ENCODE results near the gene PCDHA10.
"Not testable (repeated sequence)": the region's sequence is repeated elsewhere in the genome, so short reads cannot be mapped to it uniquely, and the experiment has no call there.

Gene PCDHA10, protein sequence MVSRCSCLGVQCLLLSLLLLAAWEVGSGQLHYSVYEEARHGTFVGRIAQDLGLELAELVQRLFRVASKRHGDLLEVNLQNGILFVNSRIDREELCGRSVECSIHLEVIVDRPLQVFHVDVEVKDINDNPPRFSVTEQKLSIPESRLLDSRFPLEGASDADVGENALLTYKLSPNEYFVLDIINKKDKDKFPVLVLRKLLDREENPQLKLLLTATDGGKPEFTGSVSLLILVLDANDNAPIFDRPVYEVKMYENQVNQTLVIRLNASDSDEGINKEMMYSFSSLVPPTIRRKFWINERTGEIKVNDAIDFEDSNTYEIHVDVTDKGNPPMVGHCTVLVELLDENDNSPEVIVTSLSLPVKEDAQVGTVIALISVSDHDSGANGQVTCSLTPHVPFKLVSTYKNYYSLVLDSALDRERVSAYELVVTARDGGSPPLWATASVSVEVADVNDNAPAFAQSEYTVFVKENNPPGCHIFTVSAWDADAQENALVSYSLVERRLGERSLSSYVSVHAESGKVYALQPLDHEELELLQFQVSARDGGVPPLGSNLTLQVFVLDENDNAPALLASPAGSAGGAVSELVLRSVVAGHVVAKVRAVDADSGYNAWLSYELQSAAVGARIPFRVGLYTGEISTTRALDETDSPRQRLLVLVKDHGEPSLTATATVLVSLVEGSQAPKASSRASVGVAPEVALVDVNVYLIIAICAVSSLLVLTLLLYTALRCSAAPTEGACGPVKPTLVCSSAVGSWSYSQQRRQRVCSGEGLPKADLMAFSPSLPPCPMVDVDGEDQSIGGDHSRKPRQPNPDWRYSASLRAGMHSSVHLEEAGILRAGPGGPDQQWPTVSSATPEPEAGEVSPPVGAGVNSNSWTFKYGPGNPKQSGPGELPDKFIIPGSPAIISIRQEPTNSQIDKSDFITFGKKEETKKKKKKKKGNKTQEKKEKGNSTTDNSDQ

DNA sequence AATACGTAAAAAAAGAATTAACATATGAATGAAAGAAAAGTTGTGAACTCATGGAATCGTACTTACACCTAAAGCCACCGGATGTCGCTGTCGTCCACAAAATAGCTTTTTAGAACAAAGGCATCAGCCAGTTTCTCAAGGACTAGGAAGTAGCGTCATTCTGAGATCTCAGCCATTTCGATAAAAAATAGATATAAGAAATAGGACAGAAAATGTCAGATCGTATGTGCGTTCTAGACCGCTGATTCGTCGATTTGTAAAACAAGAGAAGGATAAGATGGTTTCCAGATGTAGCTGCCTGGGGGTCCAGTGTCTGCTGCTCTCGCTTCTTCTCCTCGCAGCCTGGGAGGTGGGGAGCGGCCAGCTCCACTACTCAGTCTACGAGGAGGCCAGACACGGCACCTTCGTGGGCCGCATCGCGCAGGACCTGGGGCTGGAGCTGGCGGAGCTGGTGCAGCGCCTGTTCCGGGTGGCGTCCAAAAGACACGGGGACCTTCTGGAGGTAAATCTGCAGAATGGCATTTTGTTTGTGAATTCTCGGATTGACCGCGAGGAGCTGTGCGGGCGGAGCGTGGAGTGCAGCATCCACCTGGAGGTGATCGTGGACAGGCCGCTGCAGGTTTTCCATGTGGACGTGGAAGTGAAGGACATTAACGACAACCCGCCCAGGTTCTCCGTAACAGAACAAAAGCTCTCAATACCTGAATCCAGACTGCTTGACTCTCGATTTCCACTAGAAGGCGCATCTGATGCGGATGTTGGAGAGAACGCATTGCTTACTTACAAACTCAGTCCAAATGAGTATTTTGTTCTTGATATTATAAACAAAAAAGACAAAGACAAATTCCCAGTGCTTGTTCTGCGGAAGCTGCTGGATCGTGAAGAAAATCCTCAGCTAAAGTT is at the start of gene PCDHA10:
TSS of gene PCDHA10 (plus strand) at position 126 of the 903 bp plus-strand sequence. CDS start at position 278, 152 bp downstream.
- peak in 1 of 58 donors; percentile 17 for DNase-seq

DNA sequence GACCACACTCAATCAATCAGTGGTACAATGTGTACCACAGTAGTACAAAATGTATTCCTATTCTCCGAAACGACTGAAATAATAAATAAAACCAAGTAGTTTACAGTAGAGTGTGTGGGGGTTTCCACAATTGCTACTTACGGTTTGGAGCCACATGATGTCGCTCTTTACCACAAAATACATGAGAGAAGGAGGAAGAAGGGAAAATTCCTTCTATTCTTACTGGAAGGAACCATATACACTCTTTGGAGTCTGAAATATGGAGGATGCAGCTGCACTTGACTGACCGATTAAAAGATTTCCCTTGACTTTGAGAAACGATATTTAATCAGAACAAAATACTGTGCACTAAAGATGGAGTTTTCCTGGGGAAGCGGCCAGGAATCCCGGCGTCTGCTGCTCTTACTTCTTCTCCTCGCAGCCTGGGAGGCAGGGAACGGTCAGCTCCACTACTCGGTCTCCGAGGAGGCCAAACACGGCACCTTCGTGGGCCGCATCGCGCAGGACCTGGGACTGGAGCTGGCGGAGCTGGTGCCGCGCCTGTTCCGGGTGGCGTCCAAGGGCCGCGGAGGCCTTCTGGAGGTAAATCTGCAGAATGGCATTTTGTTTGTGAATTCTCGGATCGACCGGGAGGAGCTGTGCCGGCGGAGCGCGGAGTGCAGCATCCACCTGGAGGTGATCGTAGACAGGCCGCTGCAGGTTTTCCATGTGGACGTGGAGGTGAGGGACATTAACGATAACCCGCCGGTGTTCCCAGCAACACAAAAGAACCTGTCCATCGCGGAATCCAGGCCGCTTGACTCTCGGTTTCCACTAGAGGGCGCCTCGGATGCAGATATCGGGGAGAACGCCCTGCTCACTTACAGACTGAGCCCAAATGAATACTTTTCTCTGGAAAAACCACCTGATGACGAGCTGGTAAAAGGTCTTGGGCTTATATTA is 48.6 kb upstream of the PCDHA10 start, which contains the start of gene PCDHA4:
TSS of gene PCDHA4 (plus strand) at position 235 of the 942 bp plus-strand sequence.
- peak in 16 of 58 donors; percentile 1 to 57 (median 26) for DNase-seq

DNA sequence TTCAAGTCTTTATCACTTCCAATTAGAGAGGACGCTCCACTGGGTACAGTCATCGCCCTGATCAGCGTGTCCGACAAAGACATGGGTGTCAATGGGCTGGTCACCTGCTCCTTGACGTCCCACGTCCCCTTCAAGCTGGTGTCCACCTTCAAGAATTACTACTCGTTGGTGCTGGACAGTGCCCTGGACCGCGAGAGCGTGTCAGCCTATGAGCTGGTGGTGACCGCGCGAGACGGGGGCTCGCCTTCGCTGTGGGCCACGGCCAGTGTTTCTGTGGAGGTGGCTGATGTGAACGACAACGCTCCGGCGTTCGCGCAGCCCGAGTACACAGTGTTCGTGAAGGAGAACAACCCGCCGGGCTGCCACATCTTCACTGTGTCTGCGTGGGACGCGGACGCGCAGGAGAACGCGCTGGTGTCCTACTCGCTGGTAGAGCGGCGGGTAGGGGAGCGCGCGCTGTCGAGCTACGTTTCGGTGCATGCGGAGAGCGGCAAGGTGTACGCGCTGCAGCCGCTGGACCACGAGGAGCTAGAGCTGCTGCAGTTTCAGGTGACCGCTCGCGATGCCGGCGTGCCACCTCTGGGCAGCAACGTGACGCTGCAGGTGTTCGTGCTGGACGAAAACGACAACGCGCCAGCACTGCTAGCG is 47.3 kb upstream of the PCDHA10 start:
- not testable (repeated sequence) for DNase-seq

DNA sequence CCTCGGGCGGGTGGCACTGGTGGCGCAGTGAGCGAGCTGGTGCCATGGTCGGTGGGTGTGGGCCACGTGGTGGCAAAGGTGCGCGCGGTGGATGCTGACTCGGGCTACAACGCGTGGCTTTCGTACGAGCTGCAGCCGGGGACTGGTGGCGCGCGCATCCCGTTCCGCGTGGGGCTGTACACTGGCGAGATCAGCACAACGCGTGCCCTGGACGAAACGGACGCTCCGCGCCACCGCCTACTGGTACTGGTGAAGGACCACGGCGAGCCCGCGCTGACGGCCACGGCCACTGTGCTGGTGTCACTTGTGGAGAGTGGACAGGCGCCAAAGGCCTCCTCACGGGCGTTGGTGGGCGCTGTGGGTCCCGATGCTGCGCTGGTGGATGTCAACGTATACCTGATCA is 46.8 kb upstream of the PCDHA10 start:
- DNase-seq = no peak

DNA sequence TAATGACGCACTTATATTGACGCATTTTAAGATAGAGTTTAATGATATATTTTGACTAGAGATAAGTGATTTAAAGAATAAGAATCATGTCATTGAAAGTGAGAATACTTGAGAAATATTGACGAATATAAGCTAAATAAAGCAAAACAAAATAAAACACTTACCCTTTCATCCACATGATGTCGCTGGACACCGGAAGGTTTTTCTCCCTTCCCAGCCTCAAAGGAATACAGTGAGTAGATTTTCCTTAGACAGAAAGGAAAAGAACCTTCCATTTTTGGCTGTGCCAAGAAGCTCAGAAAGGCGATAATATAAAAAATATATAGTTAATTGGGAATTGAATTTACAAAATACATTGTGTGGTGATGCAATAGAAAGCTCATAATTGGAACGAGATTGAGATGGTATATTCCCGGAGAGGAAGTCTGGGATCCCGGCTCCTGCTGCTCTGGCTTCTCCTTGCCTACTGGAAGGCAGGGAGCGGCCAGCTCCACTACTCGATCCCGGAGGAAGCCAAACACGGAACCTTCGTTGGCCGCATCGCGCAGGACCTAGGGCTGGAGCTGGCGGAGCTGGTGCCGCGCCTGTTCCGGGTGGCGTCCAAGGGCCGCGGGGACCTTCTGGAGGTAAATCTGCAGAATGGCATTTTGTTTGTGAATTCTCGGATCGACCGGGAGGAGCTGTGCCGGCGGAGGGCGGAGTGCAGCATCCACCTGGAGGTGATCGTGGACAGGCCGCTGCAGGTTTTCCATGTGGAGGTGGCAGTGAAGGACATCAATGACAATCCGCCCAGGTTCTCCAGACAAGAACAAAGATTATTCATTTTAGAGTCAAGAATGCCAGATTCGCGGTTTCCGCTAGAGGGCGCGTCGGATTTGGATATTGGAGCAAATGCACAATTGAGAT is 34.1 kb upstream of the PCDHA10 start, which contains the start of gene PCDHA5:
TSS of gene PCDHA5 (plus strand) at position 239 of the 906 bp plus-strand sequence.
- peak in 3 of 58 donors; percentile 22 to 59 (median 23) for DNase-seq

DNA sequence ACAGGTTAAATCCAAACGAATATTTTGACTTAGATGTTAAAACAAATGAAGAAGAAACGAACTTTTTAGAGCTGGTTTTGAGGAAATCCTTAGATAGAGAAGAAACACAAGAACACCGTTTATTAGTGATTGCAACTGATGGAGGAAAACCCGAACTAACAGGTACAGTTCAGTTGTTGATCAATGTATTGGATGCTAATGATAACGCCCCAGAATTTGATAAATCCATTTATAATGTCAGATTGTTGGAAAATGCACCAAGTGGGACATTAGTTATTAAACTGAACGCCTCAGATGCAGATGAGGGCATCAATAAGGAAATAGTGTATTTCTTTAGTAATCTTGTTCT is 33.4 kb upstream of the PCDHA10 start:
- DNase-seq = no peak

DNA sequence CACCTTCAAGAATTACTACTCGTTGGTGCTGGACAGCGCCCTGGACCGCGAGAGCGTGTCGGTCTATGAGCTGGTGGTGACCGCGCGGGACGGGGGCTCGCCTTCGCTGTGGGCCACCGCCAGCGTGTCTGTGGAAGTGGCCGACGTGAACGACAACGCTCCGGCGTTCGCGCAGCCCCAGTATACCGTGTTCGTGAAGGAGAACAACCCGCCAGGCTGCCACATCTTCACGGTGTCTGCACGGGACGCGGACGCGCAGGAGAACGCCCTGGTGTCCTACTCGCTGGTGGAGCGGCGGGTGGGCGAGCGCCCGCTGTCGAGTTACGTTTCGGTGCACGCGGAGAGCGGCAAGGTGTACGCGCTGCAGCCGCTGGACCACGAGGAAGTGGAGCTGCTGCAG is 32.7 kb upstream of the PCDHA10 start:
- DNase-seq = not testable (repeated sequence)

DNA sequence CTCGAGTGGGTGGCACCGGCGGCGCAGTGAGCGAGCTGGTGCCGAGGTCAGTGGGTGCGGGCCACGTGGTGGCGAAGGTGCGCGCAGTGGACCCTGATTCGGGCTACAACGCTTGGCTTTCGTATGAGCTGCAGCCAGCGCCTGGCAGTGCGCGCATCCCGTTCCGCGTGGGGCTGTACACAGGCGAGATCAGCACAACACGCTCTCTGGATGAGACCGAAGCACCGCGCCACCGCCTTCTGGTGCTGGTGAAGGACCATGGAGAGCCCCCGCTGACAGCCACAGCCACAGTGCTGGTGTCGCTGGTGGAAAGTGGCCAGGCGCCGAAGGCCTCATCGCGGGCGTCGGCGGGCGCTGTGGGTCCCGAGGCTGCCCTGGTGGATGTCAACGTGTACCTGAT is 32.2 kb upstream of the PCDHA10 start:
- DNase-seq = no peak

DNA sequence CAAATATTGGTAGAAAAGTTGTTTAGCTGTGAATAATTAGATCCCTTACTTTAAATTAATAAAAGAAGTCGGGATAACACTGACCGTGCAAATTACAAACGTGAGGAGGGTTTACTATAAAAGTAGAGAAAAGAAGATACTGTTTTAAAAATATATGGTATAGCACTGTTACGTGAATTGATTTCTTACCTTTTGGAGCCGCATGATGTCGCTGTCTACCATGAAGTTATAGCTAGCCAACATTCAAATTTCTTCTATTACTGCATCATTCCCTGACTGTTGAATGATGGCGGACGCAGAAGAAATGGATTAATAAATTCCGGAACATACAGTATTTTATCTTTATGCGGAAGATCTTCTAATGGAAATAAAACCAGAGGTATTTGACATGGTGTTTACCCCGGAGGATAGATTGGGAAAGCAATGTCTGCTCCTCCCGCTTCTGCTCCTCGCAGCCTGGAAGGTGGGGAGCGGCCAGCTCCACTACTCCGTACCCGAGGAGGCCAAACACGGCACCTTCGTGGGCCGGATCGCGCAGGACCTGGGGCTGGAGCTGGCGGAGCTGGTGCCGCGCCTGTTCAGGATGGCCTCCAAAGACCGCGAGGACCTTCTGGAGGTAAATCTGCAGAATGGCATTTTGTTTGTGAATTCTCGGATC is 27.9 kb upstream of the PCDHA10 start, which contains the start of gene PCDHA6:
TSS of gene PCDHA6 (plus strand) at position 257 of the 658 bp plus-strand sequence. CDS start at position 389, 132 bp downstream.
- no peak for DNase-seq

DNA sequence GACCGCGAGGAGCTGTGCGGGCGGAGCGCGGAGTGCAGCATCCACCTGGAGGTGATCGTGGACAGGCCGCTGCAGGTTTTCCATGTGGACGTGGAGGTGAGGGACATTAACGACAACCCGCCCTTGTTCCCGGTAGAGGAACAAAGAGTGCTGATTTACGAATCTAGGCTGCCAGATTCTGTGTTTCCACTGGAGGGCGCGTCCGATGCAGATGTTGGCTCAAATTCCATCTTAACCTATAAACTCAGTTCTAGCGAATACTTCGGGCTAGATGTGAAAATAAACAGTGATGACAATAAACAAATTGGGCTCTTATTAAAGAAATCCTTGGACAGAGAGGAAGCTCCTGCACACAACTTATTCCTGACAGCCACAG is 27.3 kb upstream of the PCDHA10 start:
- DNase-seq = no peak

DNA sequence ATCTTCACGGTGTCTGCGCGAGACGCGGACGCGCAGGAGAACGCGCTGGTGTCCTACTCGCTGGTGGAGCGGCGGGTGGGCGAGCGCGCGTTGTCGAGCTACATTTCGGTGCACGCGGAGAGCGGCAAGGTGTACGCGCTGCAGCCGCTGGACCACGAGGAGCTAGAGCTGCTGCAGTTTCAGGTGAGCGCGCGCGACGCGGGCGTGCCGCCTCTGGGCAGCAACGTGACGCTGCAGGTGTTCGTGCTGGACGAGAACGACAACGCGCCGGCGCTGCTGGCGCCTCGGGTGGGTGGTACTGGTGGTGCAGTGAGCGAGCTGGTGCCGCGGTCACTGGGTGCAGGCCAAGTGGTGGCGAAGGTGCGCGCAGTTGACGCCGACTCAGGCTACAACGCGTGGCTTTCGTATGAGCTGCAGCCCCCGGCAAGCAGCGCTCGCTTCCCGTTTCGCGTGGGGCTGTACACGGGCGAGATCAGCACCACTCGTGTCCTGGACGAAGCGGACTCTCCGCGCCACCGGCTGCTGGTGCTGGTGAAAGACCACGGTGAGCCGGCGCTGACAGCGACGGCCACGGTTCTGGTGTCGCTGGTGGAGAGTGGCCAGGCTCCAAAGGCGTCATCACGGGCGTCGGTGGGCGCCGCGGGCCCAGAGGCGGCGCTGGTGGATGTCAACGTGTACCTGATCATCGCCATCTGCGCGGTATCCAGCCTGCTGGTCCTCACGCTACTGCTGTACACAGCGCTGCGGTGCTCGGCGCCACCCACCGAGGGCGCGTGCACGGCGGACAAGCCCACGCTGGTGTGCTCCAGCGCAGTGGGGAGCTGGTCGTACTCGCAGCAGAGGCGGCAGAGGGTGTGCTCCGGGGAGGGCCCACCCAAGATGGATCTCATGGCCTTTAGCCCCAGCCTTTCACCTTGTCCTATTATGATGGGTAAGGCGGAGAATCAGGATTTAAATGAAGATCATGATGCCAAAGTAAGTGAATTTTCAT is 25.9 kb upstream of the PCDHA10 start:
- not testable (repeated sequence) for DNase-seq

DNA sequence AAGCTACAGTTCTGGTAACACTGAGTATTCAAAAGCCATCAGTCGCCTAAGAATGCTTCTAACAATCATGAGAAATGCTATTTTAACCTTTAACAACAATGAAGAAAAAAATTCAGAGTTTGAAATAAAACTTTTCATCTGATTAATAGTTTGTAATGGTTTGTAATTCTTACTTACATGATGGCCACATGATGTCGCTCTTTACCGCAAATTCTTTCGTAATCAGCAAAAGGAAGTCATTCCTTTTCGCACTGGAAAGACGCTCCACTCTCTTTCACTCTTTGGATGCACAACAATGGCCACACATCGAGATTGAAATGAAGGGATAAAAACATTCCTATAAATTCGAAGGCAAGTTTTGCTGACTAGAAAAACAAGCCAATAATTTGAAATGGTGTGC is 21.7 kb upstream of the PCDHA10 start, which contains the start of gene PCDHA7:
TSS of gene PCDHA7 (plus strand) at position 277 of the 400 bp plus-strand sequence. CDS start at position 392, 115 bp downstream.
- no peak for DNase-seq

DNA sequence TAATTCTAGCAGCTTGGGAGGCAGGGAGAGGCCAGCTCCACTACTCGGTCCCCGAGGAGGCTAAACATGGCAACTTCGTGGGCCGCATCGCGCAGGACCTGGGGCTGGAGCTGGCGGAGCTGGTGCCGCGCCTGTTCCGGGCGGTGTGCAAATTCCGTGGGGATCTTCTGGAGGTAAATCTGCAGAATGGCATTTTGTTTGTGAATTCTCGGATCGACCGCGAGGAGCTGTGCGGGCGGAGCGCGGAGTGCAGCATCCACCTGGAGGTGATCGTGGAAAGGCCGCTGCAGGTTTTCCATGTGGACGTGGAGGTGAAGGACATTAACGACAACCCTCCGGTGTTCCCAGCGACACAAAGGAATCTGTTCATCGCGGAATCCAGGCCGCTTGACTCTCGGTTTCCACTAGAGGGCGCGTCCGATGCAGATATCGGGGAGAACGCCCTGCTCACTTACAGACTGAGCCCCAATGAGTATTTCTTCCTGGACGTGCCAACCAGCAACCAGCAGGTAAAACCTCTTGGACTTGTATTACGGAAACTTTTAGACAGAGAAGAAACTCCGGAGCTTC is 21.2 kb upstream of the PCDHA10 start:
- DNase-seq = not testable (repeated sequence)

DNA sequence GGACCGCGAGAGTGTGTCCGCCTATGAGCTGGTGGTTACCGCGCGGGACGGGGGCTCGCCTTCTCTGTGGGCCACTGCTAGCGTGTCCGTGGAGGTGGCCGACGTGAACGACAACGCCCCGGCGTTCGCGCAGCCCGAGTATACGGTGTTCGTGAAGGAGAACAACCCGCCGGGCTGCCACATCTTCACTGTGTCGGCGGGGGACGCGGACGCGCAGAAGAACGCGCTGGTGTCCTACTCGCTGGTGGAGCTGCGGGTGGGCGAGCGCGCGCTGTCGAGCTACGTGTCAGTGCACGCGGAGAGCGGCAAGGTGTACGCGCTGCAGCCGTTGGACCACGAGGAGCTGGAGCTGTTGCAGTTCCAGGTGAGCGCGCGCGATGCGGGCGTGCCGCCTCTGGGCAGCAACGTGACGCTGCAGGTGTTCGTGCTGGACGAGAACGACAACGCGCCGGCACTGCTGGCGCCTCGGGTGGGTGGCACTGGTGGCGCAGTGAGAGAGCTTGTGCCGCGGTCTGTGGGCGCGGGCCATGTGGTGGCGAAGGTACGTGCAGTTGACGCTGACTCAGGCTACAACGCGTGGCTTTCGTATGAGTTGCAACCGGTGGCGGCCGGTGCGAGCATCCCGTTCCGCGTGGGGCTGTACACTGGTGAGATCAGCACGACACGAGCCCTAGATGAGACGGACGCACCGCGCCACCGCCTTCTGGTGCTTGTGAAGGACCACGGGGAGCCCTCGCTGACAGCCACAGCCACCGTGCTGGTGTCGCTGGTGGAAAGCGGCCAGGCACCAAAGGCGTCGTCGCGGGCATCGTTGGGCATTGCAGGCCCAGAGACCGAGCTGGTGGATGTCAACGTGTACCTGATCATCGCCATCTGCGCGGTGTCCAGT is 19.8 kb upstream of the PCDHA10 start:
- no peak for DNase-seq

Measured in anterior cingulate cortex (tissue), 58 donors.